Nephron progenitor cell (in vitro differentiated cells): ENCODE results near the gene NEUROG1.

ENCODE experiments used
- DNase-seq: peaks from one replicate; pipeline ENCODE4 v3.0.0; 2021
- H3K27ac Mint-ChIP-seq: 2 replicates; pipeline ENCODE4 v1.8.0; 2021; ENCODE audit warnings: mild to moderate bottlenecking, moderate library complexity, mixed read lengths
- H3K27me3 Mint-ChIP-seq: 2 replicates; pipeline ENCODE4 v1.8.0; 2021; ENCODE audit warnings: mild to moderate bottlenecking, low read depth, mixed read lengths; ENCODE audit not compliant: poor library complexity
- H3K36me3 Mint-ChIP-seq: 2 replicates; pipeline ENCODE4 v1.8.0; 2021; ENCODE audit warnings: low read depth, mixed read lengths
- H3K4me1 Mint-ChIP-seq: 2 replicates; pipeline ENCODE4 v1.8.0; 2021; ENCODE audit warnings: mixed read lengths
- H3K4me3 Mint-ChIP-seq: 2 replicates; pipeline ENCODE4 v1.8.0; 2021; ENCODE audit warnings: mild to moderate bottlenecking, moderate library complexity, mixed read lengths
- H3K9me3 Mint-ChIP-seq: 2 replicates; pipeline ENCODE4 v1.8.0; 2021; ENCODE audit warnings: mild to moderate bottlenecking, moderate library complexity, mixed read lengths
- CTCF ChIP-seq: fragments of 200-600 bp; sonication (generic); IDR thresholded peaks from 2 replicates; pipeline ENCODE4 v1.5.0; 2021; ENCODE audit warnings: antibody characterized with exemption

Gene NEUROG1

GRCh38 chr5:135546101-135546500 lies 10.3 kb upstream of the NEUROG1 start:
- no peak for TF ChIP-seq CTCF
- Mint-ChIP-seq H3K36me3 (no peaks in the 10 kb centered on the region), H3K9me3 (no peaks in the 10 kb centered on the region), H3K27me3 (peaks cover 100% of the 10 kb centered on the region), H3K27ac (no peak overlapping the region), H3K4me1 (peaks cover 17% of the 10 kb centered on the region), H3K4me3 (no peak overlapping the region)
- no peak for DNase-seq

- Mint-ChIP-seq H3K27ac (no peak overlapping the region), H3K9me3 (no peaks in the 10 kb centered on the region), H3K4me3 (no peak overlapping the region), H3K4me1 (peaks cover 17% of the 10 kb centered on the region), H3K36me3 (no peaks in the 10 kb centered on the region), H3K27me3 (peaks cover 100% of the 10 kb centered on the region)
- TF ChIP-seq CTCF, result no peak
- DNase-seq, result peak; percentile 32
These were observed 9.3 kb upstream of the NEUROG1 start for GRCh38 chr5:135545099-135545498.

- Mint-ChIP-seq H3K9me3 (peaks cover 1% of the 10 kb centered on the region), H3K27ac (no peak overlapping the region), H3K36me3 (no peaks in the 10 kb centered on the region), H3K4me3 (peak overlapping the region; percentile 69), H3K27me3 (peaks cover 100% of the 10 kb centered on the region), H3K4me1 (peaks cover 11% of the 10 kb centered on the region)
- TF ChIP-seq CTCF, result no peak
- peak; percentile 43 for DNase-seq
These were observed 7.9 kb upstream of the NEUROG1 start for GRCh38 chr5:135543485-135544304.

- no peaks in the 10 kb centered on the region for H3K36me3 Mint-ChIP-seq
- peaks cover 11% of the 10 kb centered on the region for H3K4me1 Mint-ChIP-seq
- TF ChIP-seq CTCF, result no peak
- H3K27me3 Mint-ChIP-seq, result peaks cover 100% of the 10 kb centered on the region
- no peak overlapping the region for H3K27ac Mint-ChIP-seq
- H3K9me3 Mint-ChIP-seq, result peaks cover 8% of the 10 kb centered on the region
- DNase-seq, result no peak
- H3K4me3 Mint-ChIP-seq, result peak overlapping the region; percentile 6
These were observed 7.3 kb upstream of the NEUROG1 start for GRCh38 chr5:135543001-135543484.

- Mint-ChIP-seq H3K4me1 (peaks cover 11% of the 10 kb centered on the region), H3K27me3 (peaks cover 100% of the 10 kb centered on the region), H3K27ac (no peak overlapping the region), H3K4me3 (no peak overlapping the region), H3K36me3 (no peaks in the 10 kb centered on the region), H3K9me3 (peaks cover 17% of the 10 kb centered on the region)
- TF ChIP-seq CTCF, result no peak
- DNase-seq, result no peak
These were observed 6.2 kb upstream of the NEUROG1 start for GRCh38 chr5:135541807-135542502.
